Measurements from ENCODE around the gene SIRT2.

GRCh38 chr19:38843175-38843758 lies 56.2 kb downstream of the SIRT2 start:
- TF ChIP-seq CTCF (IDR thresholded peaks at IDR 0.05 in 4 of 5, conservative IDR thresholded peaks at IDR 0.05 in 1 of 5): no peak
- TF ChIP-seq POLR2A (IDR thresholded peaks at IDR 0.05): no peak
